Daoy (cell line): ENCODE data around the gene ABCG8. TPM values are rescaled to one million over a fixed set of nuclear protein-coding genes. Genes with fewer than 3 reads are reported as not detected.

Experiments used
- DNase-seq: peaks from one replicate; pipeline ENCODE4 v3.0.0-alpha.2; 2015; ENCODE audit warnings: low read depth
- total RNA-seq: library from RNA; depleted of rRNA; stranded (reverse); fragments of >200 nt; shearing (Covaris generic); gene quantifications from 2 replicates; pipeline ENCODE4 v1.2.3, GENCODE V29; 2014

ABCG8 gene
- total RNA-seq, 1 experiment from 2014 or later = not detected

DNA sequence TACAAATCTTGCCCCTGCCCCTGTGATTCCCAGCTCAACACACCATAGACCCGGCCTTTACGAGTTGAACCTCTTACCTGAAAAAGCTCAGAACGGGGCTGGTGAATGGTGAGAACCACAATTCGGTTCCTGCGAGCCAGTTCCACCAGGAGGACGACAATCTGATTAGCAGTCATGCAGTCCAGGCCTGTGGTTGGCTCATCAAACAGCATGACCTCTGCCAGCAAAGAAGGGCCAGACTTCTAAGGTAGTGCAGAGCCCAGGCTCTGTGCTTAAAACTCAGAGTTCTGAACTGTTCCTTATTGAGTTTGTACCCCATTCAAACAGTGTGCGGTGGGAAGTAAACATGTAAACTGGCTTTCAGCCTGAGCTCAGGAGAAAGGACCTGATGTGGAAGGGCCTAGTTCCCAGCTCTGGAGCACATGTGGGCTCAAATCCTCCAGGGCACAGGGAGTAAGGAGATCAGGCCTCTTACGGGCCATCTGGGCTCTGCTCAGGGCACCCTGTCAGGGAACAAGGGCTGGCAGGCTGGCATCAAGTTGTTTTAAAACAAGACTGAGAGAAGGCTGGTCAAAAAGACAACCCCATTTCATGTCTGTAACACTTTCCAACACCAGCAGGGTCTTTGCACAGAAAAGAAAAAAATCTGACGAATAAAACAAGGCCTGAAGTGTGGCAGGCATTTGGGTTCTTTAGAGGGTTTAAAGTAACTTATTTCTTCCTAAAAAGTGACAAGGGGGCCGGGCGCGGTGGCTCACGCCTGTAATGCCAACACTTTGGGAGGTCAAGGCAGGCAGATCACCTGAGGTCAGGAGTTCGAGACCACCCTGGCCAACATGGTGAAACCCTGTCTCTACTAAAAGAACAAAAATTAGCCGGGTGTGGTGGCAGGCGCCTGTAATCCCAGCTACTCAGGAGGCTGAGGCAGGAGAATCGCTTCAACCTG is 12.2 kb upstream of the ABCG8 start:
- no peak for DNase-seq

DNA sequence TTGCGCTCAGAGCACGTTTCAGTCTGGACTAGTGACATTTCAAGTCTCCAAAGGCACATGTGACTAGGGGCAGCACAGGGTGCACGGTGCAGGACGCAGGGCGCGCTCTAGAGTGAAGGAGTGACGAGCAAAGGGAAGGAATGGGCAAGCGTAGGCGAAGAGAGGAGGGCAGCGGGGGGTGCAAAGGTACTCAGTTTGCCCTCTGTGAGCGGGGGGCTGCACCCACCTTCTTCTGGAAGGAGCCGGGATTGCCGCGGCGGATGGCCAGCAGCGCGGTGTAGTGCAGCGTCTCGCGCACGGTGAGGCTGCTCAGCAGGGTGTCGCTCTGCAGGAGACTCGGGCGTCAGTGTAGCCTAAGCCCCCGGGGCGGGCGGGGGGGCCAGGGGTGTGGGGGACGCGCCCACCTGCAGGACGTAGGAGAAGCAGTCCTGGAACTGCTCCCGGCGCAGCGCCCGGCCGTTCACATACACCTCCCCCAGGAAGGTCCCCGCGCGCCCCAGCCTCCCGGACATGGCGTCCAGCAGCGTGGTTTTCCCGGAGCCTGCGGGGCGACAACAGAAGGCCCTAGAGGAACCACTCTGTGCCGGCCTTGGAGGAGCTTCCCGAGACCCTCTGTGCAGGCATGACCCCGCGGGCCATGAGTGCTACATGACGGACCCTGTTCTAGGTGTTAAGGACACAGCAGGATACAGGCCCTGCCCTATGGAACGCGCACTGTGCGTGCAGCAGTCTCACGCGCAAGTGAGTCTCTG is 7.1 kb upstream of the ABCG8 start:
- no peak for DNase-seq

DNA sequence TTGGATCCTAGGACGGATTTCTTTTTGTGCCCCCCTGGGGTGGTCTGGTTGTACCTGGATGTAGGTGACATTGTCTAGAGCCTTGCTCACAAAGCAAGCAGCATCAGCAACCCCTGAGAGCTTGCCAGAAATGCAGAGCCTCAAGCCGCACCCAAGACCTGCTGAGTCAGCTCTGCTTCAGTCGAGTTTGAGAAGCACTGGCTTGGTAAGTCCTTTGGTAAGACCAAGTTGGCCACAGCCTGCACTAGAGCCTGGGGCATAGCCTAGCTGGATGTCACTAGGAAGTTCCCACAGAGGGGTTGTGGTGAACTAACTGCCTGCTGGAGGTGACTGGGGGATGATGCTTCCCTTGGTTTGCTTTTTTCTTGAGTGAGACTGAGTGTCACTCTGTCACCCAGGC is 6.3 kb upstream of the ABCG8 start:
- no peak for DNase-seq

DNA sequence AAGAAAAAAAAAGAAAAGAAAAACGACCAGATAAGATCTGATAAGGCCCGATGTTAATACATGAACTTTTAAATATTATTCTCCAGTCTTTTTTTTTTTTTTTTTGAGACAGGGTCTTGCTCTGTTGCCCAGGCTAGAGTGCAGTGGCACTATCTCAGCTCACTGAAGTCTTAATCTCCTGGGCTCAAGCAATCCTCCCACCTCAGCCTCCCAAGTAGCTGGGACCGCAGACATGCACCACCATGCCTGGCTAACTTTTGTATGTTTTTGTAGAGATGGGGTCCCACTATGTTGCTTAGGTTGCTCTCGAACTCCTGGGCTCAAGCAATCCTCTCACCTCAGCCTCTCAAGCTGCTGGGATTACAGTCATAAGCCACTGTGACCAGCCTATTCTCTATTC is 1.7 kb upstream of the ABCG8 start:
- DNase-seq = no peak

DNA sequence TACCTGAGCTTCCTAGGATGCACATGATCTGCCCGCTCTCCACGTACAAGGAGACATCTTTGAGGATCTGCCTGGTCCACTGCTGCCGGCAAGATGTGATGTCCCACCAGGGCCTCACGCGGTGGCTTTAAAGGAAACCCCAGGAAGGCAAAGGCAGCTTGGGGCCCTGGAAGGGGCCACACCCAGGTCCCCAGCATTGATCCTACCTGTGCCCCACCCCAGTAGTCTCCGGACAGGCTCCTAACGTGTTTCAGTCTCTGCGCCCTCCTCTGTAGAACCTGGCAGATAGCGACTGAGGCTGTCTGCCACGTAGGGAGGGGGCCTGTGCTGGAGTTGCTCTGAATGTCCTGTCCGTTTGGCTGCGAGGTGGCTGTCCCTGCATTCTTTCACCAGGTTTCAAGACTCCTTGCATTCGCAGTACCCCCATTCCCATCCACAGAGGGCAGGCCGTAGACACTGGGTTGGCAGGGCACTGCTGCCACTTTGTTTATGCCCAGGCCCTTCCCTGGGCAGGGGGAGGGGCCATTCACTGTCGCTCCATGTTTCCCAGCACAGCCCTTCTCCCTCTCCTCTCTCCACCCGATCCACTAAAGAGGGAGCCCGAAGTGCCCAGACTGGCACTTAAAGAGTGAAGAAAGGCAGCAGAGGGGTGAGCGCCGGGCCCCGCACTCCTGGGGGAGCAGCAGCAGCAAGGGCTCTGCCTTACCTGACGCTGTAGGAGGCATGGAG is 776 bp upstream of the ABCG8 start:
- no peak for DNase-seq

DNA sequence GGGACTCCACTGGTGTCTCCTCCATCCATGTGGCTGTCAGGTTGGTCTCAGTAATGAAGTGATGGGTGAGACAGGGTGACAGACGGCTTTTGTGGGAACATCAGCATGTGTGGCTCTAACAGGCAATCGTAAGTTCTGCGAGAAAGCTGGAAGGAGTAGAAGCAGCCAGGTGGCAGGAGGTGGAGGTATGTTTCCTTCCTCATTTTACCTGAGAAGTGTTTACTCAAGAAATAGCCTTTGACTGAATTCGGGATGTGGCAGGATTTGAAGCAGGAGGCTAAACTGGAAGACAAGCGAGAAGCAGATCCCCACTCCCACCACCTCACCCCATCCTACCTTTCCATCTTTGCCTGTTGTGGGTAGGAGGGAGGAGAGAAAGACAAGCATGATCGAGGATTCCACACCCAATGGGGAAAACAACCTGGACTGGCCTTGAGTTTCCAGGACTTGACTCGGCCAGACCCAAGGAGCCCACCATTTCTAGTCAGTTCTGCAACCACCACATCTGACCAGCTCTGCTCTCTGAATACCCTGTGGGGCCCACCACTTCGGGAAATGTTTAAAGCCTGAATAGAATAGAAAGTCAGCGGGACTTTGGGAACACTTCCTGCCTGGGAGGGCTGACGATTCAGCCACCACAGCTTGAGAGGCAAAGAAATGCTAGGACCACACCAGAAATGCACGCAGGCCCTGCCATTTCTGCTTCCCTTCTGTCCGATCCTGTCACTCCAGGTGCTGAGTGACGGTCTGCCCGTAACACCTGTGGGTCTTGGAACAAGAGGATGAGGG is 1.2 kb downstream of the ABCG8 start:
- DNase-seq = no peak

DNA sequence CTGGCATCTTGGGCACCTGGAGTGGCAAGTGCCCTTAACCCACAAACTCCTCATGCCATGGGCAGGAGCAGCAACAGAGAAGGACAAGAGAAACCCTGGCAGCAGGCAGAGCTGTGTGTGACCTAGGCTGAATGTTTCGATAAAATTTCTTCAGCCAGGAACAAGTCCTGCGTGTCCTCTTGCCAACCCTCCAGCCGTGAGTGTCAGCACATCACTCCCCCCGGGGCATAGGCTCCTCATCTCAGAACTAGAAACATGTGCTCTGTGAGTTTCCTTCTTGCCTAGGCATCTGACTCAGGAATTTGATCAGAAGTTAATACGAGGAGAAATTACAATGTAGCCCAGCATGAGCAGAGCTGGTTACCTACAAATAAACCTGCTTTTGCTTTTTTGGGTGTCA is 2.2 kb downstream of the ABCG8 start:
- DNase-seq = no peak

DNA sequence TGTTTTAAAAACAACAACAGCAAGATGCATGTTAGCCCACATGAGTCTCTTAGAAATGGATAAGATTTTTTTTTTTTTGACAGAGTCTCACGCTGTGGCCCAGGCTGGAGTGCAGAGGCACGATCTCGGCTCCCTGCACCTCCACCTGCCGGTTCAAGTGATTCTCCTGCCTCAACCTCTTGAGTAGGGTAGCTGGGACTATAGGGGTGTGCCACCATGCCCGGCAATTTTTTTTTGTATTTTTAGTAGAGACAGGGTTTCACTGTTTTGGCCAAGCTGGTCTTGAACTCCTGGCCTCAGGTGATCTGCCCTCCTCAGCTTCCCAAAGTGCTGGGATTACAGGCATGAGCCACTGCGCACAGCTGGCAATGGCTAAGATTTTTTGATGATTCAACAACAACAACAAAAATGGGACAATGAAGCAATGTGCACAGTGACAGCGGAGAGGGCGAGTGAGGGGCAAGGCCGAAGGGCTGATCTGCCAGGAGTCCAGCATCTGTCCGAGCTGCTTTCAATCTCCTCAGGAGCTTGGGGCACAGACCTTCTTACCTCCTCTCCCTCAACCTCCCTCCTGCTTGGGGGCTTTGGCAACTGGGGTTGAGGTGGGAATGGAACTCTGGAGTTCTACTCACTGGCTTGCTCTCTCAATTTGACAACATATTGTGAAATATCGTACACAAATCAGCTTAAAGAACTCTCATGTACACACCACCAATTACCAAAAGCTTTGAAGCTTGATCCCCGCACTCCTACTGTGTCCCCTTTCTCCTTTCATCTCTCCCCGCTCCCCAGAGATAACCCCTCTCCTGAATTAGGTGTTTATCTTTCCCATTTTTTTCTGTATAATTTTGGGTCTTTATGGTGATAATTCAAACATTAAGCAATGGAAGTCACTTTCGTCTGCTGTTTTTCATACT is 3.4 kb downstream of the ABCG8 start:
- no peak for DNase-seq

DNA sequence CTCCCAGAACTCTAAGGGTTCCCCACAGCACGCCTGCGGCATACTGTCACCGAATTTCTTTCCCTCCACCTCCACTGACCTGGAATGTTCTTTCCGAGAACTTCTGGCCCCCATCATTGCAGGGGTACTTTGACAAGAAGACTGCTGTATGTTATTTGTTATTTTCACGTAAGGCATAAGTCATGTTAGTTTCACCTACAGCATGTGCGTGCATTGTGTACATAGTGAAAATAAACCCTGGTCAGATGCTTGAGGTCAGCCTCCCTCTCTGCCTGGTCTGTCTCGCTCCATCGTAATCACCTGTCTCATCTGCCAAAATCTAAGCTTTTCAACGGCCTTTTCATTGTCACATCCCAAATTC is 4.1 kb downstream of the ABCG8 start:
- DNase-seq = no peak

DNA sequence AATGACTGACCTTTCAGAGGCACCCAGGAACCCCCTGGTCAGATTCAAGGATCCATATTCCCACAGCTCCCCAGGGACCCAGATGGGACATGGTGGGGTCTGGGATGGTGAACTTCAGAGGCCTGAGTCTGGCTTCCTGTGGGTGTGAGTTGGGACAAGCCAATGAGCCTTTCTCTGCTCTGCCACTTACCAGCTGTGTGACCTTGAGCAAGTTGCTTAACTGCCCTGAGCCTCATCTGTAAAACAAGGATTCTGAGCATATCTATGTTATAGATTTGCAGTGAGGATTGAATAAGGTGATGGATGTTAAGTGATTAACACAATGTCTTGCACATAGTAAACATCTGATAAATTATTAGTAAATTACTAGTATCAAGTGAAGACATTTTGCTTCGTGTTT is 6.4 kb downstream of the ABCG8 start:
- DNase-seq = no peak

DNA sequence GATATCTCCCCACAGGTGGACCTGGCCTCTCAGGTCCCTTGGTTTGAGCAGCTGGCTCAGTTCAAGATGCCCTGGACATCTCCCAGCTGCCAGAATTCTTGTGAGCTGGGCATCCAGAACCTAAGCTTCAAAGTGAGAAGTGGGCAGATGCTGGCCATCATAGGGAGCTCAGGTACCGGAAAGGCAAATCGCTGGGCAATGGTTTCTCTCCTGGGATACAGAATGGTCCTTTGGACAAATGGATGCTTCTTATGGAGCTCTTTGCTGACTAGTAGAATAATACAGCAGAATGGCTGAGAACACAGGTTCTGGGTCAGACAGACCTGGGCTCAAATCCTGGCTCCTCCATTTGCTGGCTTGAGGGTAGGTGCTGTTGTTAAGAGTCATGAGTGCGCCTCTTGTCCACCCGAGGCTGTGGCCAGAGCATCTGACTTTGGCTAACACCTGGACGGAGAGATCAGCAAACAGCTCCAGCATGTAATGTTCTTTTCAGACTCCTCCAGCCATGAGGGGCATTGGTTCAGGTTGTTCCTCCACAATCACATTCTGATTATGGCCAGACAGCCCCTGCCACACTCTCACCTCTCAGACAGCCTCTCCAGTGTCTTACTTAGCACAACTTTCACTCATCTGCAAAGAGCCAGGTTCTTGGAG is 7.5 kb downstream of the ABCG8 start:
- no peak for DNase-seq

DNA sequence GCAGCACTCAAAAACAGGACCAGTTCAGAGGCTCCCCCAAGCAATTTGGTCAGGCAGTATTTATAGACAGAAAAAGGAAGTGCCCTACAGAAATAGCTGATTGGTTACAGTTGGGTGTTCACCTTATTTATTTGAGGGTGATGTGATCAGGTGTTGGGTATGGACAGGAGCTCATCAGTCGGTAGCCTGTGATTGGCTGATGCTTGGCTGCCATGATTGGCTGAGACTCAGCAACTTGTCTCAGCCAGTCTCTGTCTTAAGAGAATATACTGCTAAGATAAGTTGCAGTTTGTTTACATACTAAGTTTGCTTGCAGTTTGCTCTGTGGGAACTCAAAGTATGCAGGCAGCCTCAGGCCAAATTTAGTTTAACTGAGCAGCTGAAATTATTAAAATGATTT is 9.4 kb downstream of the ABCG8 start:
- DNase-seq = no peak

DNA sequence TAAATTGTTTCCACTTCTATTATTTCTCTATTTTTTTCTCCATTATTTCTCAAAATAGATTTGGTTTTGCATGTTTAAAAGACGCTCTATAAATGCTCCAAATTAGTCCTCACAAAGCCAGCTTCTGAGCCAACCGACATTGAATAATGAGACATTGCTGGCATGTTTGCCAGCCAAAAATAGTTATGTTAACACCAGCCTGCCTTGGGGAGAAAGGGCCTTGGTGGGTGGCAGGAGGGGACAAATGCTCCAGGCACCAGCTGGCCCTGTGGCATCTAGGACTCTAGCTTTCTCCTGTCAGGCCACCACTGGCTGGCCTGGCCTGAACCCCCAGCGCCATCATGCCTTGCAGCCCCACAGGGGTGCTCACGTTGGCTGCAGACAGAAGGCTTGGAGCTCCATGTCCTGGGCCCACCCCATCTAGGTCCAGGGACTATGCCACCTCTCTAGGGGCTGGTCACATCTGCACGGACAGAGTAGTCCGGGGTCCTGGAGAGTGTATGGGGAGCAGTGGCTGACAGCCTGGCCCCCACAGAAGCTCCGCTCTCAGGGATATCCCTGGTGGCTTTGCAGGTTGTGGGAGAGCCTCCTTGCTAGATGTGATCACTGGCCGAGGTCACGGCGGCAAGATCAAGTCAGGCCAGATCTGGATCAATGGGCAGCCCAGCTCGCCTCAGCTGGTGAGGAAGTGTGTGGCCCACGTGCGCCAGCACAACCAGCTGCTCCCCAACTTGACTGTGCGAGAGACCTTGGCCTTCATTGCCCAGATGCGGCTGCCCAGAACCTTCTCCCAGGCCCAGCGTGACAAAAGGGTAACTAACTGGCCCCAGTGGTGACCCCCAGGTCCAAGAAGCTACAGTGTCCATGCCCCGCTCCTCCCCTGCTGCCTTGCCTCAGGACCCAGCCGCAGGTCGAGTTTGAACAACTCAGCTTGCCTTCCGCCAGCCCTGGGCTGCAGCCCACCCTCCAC is 12.5 kb downstream of the ABCG8 start:
- no peak for DNase-seq

DNA sequence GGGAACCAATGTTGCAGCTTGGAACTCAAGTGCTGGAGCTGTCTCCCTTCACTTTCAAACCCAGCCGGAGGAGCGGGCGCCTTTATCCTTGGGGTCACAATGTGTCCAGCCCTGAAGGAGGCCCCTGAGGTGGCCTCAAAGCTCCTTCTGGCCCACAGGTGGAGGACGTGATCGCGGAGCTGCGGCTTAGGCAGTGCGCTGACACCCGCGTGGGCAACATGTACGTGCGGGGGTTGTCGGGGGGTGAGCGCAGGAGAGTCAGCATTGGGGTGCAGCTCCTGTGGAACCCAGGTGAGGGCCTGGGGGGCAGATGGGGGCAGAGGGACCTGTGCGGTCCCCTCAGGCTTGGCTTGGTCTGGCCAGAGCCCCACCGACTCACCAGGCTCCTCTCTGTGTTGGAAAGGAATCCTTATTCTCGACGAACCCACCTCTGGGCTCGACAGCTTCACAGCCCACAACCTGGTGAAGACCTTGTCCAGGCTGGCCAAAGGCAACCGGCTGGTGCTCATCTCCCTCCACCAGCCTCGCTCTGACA is 13.5 kb downstream of the ABCG8 start:
- DNase-seq = no peak

DNA sequence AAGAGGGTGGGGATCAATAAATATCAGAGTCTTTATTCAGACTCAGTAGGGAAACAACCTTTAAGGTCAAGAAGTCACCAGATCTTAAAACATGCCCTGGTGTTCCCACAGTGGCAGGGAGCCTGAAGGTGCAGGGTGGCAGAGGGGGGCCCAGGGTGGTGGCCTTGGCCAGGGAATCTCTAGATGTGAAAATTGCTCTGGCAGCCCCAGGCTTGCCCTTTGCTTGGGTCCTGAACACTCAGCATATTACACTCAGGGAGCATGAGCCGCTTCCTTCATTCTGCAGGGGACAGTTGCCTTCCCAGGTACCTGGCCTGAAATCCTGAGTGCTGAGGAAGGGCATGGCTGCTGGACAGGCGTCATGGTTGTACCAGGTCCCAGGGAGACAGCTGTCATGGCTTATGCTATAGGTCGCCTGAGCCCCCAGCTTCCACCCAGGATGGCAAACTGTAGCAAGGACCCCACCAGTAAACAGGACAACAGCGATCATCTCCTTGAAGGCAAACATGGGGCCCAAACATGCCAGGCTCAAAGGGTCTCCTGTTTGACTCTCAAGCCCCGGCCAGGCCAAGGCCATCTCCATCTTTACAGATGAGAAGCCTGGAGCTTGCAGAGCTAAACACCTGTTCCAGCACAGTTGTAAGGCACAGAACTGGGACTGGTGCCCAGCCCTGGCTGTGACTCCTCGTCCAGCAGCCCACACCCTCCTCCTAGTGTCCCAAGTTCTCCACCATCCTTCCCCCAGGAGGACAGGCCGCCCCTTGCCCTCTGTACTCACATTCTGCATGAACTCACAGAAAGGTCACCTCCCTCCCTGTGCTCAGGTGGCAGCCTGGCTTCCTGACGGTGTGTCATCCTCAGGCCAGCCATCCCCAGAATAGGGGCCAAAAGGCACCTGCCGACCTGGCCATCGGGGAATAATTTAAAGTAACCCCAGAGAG is 14.6 kb downstream of the ABCG8 start:
- DNase-seq = no peak

DNA sequence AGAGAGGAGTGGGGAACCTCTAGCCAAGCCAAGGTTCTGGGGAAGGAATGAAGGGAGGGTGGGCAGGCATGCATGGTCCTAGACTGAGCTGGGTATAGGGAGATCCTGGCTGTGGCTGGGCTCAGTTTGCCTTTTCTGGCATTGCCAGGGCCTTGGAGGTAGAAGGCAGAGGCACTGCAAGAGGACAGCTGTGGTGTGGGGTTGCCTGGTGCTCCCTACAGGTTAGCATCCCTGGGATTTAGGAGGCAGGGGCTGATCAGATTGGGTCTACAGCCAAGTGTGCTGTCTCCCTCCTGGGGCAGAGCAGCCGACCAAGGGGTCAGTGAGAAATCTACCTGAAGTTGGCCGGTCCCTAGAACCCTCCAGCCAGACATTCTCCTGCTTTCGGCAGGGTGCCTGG is 15.9 kb downstream of the ABCG8 start:
- DNase-seq = no peak

DNA sequence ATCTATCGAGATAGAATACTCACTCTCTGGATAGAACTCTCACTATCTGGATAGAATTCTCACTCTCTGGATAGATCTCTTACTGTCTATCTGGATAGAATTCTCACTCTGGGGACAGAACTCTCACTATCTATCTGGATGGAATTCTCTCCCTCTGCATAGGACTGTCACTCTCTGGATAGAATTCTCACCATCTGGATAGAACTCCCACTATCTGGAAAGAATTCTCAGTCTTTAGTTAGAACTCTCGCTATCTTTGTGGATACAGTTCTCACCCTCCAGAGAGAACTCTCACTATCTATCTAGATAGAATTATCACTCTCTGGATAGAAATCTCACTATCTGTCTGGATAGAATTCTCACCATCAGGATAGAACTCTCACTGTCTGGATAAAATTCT is 16.5 kb downstream of the ABCG8 start:
- DNase-seq = no peak
